Psoas muscle (tissue), 8 donors: ENCODE data around the gene SMIM10. TPM values are rescaled to one million over a fixed set of nuclear protein-coding genes. Genes with fewer than 3 reads are reported as not detected.
"Not testable (repeated sequence)": the region's sequence is repeated elsewhere in the genome, so short reads cannot be mapped to it uniquely, and the experiment has no call there.

Source experiments
- ATAC-seq, 4 donors: fragments of 200-7000 bp; cut with Tn5 transposase; one replicate each; pipeline ENCODE4 v1.9.1; 2020; ENCODE audit warnings: moderate library complexity in 3 of 4, mild to moderate bottlenecking in 2 of 4
- DNase-seq, 2 donors: peaks; one replicate each; pipeline ENCODE4 v3.0.0-alpha.2; 2020
- H3K27ac ChIP-seq: fragments of 200-600 bp; one replicate; pipeline ENCODE4 v1.8.0; 2022
- H3K27me3 ChIP-seq, 3 donors: fragments of 200-600 bp in 1 of 3; one replicate each; pipeline versions ENCODE4 v1.6.1 to v1.8.0; 2013 to 2022; ENCODE audit warnings: low read length in 2 of 3, mild to moderate bottlenecking in 2 of 3, moderate library complexity in 1 of 3; ENCODE audit not compliant: insufficient read depth in 3 of 3
- H3K36me3 ChIP-seq, 2 donors: fragments of 200-600 bp in 1 of 2; one replicate each; pipeline versions ENCODE4 v1.6.1 to v1.8.0; 2013 to 2022; ENCODE audit warnings: low read depth in 1 of 2, mild to moderate bottlenecking in 1 of 2, moderate library complexity in 1 of 2; ENCODE audit not compliant: insufficient read depth in 1 of 2
- H3K4me1 ChIP-seq: fragments of 200-600 bp; one replicate; pipeline ENCODE4 v1.8.0; 2022
- H3K4me3 ChIP-seq: fragments of 200-600 bp; one replicate; pipeline ENCODE4 v1.8.0; 2022; ENCODE audit warnings: mild to moderate bottlenecking
- H3K9me3 ChIP-seq: fragments of 200-600 bp; one replicate; pipeline ENCODE4 v1.8.0; 2022
- CTCF ChIP-seq: fragments of 200-600 bp; IDR thresholded peaks from one replicate; pipeline ENCODE4 v1.8.0; 2022; ENCODE audit warnings: antibody characterized with exemption
- WGBS, 3 donors: extraction: QIAGEN DNeasy Blood & Tissue Kit; methylation state at CpG; one replicate each; pipeline versions ENCODE4 v1.1.6 to v1.1.7; 2013; 5-methylcytosine and 5-hydroxymethylcytosine counted together
- intact Hi-C, 2 donors: fragments of 100-400 bp; cut with DNase I; formaldehyde crosslinking; loops; one replicate each; pipeline versions ENCODE4 v1.11.0 to v1.14.2; 2022
- polyA plus RNA-seq, 3 donors: library from polyadenylated mRNA; stranded (reverse); fragments of 200-250 nt; gene quantifications; one replicate each; pipeline ENCODE4 v1.2.3, GENCODE V29; 2013
- total RNA-seq, 4 donors: library from RNA; stranded (reverse); fragmentation: NEBNext Ultra II Directional in 2 of 4; extraction: Animal tissue kit (Norgen Biotek cat#: 25700) in 2 of 4; gene quantifications; one replicate each; pipeline versions ENCODE4 v1.2.1 to v1.2.4, GENCODE V29; 2021 to 2023
- donor health status: healthy with polysubstance abuse.
- donor health status: DM: no; HTN: no; CAD: no; lungs with moderate emphysema.
- donor health status: Bipolar disorder and iron deficiency.
- donor health status: healthy.
- donor health status: DM: yes; HTN: yes; CAD: no.
- donor health status: DM: no; HTN: no; CAD: no.
- donor health status: DM: no; HTN: no; CAD: no.
- donor health status: DM: yes; HTN: yes; CAD: no.

The SMIM10 gene
- total and polyA plus RNA-seq, 7 donors = 1.6 to 2.7 (median 2.1) TPM

- no peaks in the 10 kb centered on the region for H3K36me3 ChIP-seq
- no peak for TF ChIP-seq CTCF
- peaks cover 0 to 4% (median 0%) of the 10 kb centered on the region in 3 donors for H3K27me3 ChIP-seq
- ATAC-seq (no peak), DNase-seq (no peak)
- no peak overlapping the region for H3K27ac ChIP-seq
- H3K9me3 ChIP-seq = no peaks in the 10 kb centered on the region
- WGBS, 3 donors = 80 to 100% (median 81%) methylated on average over 1 of the region's 1 CpG
- no peaks in the 10 kb centered on the region for H3K4me1 ChIP-seq
- intact Hi-C loops = no loop called here
- H3K4me3 ChIP-seq = no peak overlapping the region
Observed at GRCh38 chrX:134957836-134958235, 33.0 kb upstream of the SMIM10 start.

- not testable (repeated sequence) for H3K27me3 ChIP-seq, DNase-seq, H3K4me1 ChIP-seq, H3K9me3 ChIP-seq, H3K4me3 ChIP-seq, ATAC-seq, H3K36me3 ChIP-seq, H3K27ac ChIP-seq
- intact Hi-C loops = loop anchor here in 1 of 2 donors (5.0 kb wide), 1 partner anchor 37 kb away; no protein-coding TSS in a partner anchor
- 84 to 94% (median 90%) methylated on average over 5 to 8 of the region's 26 CpGs for WGBS, 3 donors
Observed at GRCh38 chrX:134960366-134960765, 30.4 kb upstream of the SMIM10 start.

GRCh38 chrX:134963041-134963440 lies 27.8 kb upstream of the SMIM10 start:
- no peaks in the 10 kb centered on the region for H3K36me3 ChIP-seq
- no peak overlapping the region for H3K4me3 ChIP-seq
- DNase-seq = no peak
- no peak for ATAC-seq
- no peaks in the 10 kb centered on the region for H3K9me3 ChIP-seq
- TF ChIP-seq CTCF = no peak
- no peak overlapping the region for H3K27ac ChIP-seq
- WGBS, 3 donors = 43 to 52% (median 50%) methylated on average over 2 of the region's 2 CpGs
- peaks cover 0 to 4% (median 0%) of the 10 kb centered on the region in 3 donors for H3K27me3 ChIP-seq
- intact Hi-C loops = loop anchor here in 1 of 2 donors (5.0 kb wide), 1 partner anchor 34 kb away; no protein-coding TSS in a partner anchor
- no peaks in the 10 kb centered on the region for H3K4me1 ChIP-seq

- no peak for ATAC-seq
- 58 to 81% (median 64%) methylated on average over 1 of the region's 1 CpG for WGBS, 3 donors
- no peak for TF ChIP-seq CTCF
- no peaks in the 10 kb centered on the region for H3K36me3 ChIP-seq
- DNase-seq = no peak
- intact Hi-C loops = no loop called here
- H3K4me3 ChIP-seq = no peak overlapping the region
- no peak overlapping the region for H3K27ac ChIP-seq
- no peaks in the 10 kb centered on the region for H3K27me3 ChIP-seq
- no peaks in the 10 kb centered on the region for H3K9me3 ChIP-seq
- no peaks in the 10 kb centered on the region for H3K4me1 ChIP-seq
Observed at GRCh38 chrX:134969726-134970125, 21.1 kb upstream of the SMIM10 start.

- ATAC-seq (no peak), DNase-seq (no peak)
- no peaks in the 10 kb centered on the region for H3K4me1 ChIP-seq
- no peak overlapping the region for H3K4me3 ChIP-seq
- H3K27ac ChIP-seq = no peak overlapping the region
- intact Hi-C loops = no loop called here
- no peak for TF ChIP-seq CTCF
- 58 to 90% (median 82%) methylated on average over 3 of the region's 3 CpGs for WGBS, 3 donors
- H3K9me3 ChIP-seq = no peaks in the 10 kb centered on the region
- H3K36me3 ChIP-seq = no peaks in the 10 kb centered on the region
- H3K27me3 ChIP-seq = no peaks in the 10 kb centered on the region
Observed at GRCh38 chrX:134971926-134972325, 18.9 kb upstream of the SMIM10 start.
